ENCODE measurements around the gene REX1BD. TPM values are rescaled to one million over a fixed set of nuclear protein-coding genes. Genes with fewer than 3 reads are reported as not detected.
"Not testable (repeated sequence)": the region's sequence is repeated elsewhere in the genome, so short reads cannot be mapped to it uniquely, and the experiment has no call there.

Gene REX1BD
- total and polyA plus RNA-seq, 2 of the 13 experiments (the other 11 are each of a cell fraction or from before 2014, with no cell fraction given), result 7.5 to 25.4 TPM

DNA sequence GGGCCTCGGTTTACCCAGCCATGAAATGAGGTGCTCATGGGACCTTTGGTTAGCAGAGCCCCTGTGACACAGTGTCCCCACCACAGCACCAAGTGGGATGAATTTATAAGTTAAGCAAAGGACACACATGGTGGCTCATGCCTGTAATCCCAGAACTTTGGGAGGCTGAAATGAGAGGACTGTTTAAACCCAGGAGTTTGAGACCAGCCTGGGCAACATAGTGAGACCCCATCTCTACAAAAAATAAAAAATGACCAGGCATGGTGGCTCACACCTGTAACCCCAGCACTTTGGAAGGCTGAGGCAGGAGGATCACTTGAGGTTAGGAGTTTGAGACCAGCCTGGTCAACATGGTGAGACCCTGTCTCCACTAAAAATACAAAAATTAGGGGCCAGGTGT, 48.4 kb upstream of the REX1BD start:
- H3K36me3 ChIP-seq (replicated peaks in 1 of 2; ENCODE audit: control insufficient read depth in 1 of 2, insufficient read depth in 2 of 2, low read length in 2 of 2), result peaks cover 5 to 26% of the 10 kb centered on the region in 2 experiments
- ATAC-seq; CTCF ChIA-PET (ENCODE audit: low intra/inter-chr PET ratio, low total read pairs); H3K79me2 ChIP-seq (ENCODE audit: insufficient read depth, low read length); FAIRE-seq; H3K9me3 ChIP-seq (ENCODE audit: low read length); H4K20me1 ChIP-seq (ENCODE audit: insufficient read depth, low read length); H3K4me2 ChIP-seq (ENCODE audit: low read depth, low read length); in situ Hi-C loops (cut with HindIII; ENCODE audit: extremely low pct_ligation_motif_present, low pct_unique_long_range_greater_than_20kb); H2AFZ ChIP-seq (ENCODE audit: low read length); H3K27me3 ChIP-seq (ENCODE audit: control insufficient read depth in 1 of 2, insufficient read depth in 2 of 2, low read length in 2 of 2); H3K9ac ChIP-seq (ENCODE audit: insufficient read depth, low read depth, low read length); H3K27ac ChIP-seq (ENCODE audit: extremely low read length, insufficient read depth, low read length); DNase-seq (ENCODE audit: low spot score); H3K4me3 ChIP-seq (replicated peaks in 1 of 3; ENCODE audit: insufficient read depth in 1 of 3, low read depth in 2 of 3, low read length in 3 of 3); intact Hi-C loops (cut with micrococcal nuclease; ENCODE audit: unreplicated experiment); POLR2A ChIA-PET; BruUV-seq (replicated peaks): not testable (repeated sequence)
- peak; percentile 42; the same call in 1 of the 2 replicates for TF ChIP-seq ZNF121 (CRISPR knock-in tag; IDR thresholded peaks at IDR 0.05)
- WGBS (ENCODE audit: low lambda C conversion rate), result 100% methylated on average over 1 of the region's 1 CpG
- peaks cover 24% of the 10 kb centered on the region for H3K4me1 ChIP-seq (ENCODE audit: insufficient read depth, low read length)

DNA sequence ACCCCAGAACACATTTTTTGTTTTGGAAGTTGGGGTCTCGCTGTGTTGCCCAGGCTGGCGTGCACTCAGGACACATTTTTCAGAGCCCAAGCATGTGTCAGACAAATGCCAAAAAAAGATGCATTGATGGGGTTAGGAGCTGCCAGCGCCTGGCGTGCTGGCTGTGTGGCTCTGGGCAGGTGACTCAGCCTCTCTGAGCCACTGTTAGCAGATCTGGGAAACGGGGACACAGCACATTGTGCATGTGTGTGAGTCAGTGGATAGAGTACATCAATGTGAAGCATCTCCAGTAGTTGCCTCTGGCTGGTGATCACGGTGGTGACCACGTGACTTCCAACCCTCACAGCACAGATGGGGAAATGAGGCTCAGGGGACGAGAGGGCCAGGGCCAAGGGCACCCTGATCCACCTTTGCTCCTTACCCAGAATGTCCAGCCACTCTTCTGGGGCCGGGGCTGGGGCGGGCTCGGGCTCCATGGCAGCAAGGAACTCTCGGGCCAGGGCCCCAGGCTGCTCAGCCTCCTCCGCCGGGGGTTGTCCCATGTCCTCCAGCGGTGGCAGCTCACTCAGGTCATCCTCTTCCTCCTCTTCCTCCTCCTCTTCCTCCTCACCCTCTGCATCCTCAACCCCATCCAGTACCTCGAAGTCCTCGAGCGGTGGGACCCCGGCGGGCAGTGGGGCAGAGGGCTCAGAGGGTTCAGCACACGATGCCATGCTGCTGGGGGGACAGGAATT, 47.2 kb upstream of the REX1BD start:
- H3K27me3 ChIP-seq (ENCODE audit: control insufficient read depth in 1 of 2, insufficient read depth in 2 of 2, low read length in 2 of 2), result no peaks in the 10 kb centered on the region; a peak in 1 of 5 replicates
- intact Hi-C loops (cut with micrococcal nuclease; ENCODE audit: unreplicated experiment), result no loop called here
- H3K4me1 ChIP-seq (ENCODE audit: insufficient read depth, low read length), result peaks cover 26% of the 10 kb centered on the region
- no peak for ATAC-seq
- no peak overlapping the region; a peak in 1 of 6 replicates for H3K4me3 ChIP-seq (replicated peaks in 1 of 3; ENCODE audit: insufficient read depth in 1 of 3, low read depth in 2 of 3, low read length in 3 of 3)
- no peak for DNase-seq (ENCODE audit: low spot score)
- H3K36me3 ChIP-seq (replicated peaks in 1 of 2; ENCODE audit: control insufficient read depth in 1 of 2, insufficient read depth in 2 of 2, low read length in 2 of 2), result peaks cover 5 to 23% of the 10 kb centered on the region in 2 experiments
- no peak overlapping the region for H3K9ac ChIP-seq (ENCODE audit: insufficient read depth, low read depth, low read length)
- no TSS peak for BruUV-seq (replicated peaks)
- H2AFZ ChIP-seq (ENCODE audit: low read length), result no peak overlapping the region
- 95% methylated on average over 17 of the region's 21 CpGs for WGBS (ENCODE audit: low lambda C conversion rate)
- no peaks in the 10 kb centered on the region for H4K20me1 ChIP-seq (ENCODE audit: insufficient read depth, low read length)
- H3K27ac ChIP-seq (ENCODE audit: extremely low read length, insufficient read depth, low read length), result no peak overlapping the region
- POLR2A ChIA-PET, result no interaction called here
- peak overlapping the region; percentile 88; the same call in 1 of the 2 replicates for H3K4me2 ChIP-seq (ENCODE audit: low read depth, low read length)
- H3K79me2 ChIP-seq (ENCODE audit: insufficient read depth, low read length), result peaks cover 9% of the 10 kb centered on the region
- in situ Hi-C loops (cut with HindIII; ENCODE audit: extremely low pct_ligation_motif_present, low pct_unique_long_range_greater_than_20kb), result no loop called here
- no peaks in the 10 kb centered on the region for H3K9me3 ChIP-seq (ENCODE audit: low read length)
- CTCF ChIA-PET (ENCODE audit: low intra/inter-chr PET ratio, low total read pairs), result no interaction called here
- no peak for FAIRE-seq
- TF ChIP-seq ZC3H4 (CRISPR knock-in tag; IDR thresholded peaks at IDR 0.05; ENCODE audit: borderline replicate concordance) (no peak), EZH2 (conservative IDR thresholded peaks at IDR 0.05; ENCODE audit: low read depth, low read length) (no peak), BRD4 (CRISPR knock-in tag; IDR thresholded peaks at IDR 0.05) (no peak), CC2D1A (CRISPR knock-in tag; IDR thresholded peaks at IDR 0.05) (no peak), ZNF143 (CRISPR knock-in tag; IDR thresholded peaks at IDR 0.05) (no peak), HDAC2 (CRISPR knock-in tag; IDR thresholded peaks at IDR 0.05) (no peak), SP4 (CRISPR knock-in tag; IDR thresholded peaks at IDR 0.05) (0 out of 2 replicates have a peak, but pooled peaks have one; percentile 18), ZNF44 (CRISPR knock-in tag; IDR thresholded peaks at IDR 0.05) (no peak), GFI1 (CRISPR knock-in tag; IDR thresholded peaks at IDR 0.05; ENCODE audit: borderline replicate concordance) (no peak), ZNF768 (CRISPR knock-in tag; IDR thresholded peaks at IDR 0.05) (peak; percentile 99), ZNF792 (CRISPR knock-in tag; IDR thresholded peaks at IDR 0.05) (no peak), HNRNPLL (IDR thresholded peaks at IDR 0.05; ENCODE audit: low read depth, low read length, poor library complexity, severe bottlenecking) (no peak)
- TF ChIP-seq, protein P1, sequence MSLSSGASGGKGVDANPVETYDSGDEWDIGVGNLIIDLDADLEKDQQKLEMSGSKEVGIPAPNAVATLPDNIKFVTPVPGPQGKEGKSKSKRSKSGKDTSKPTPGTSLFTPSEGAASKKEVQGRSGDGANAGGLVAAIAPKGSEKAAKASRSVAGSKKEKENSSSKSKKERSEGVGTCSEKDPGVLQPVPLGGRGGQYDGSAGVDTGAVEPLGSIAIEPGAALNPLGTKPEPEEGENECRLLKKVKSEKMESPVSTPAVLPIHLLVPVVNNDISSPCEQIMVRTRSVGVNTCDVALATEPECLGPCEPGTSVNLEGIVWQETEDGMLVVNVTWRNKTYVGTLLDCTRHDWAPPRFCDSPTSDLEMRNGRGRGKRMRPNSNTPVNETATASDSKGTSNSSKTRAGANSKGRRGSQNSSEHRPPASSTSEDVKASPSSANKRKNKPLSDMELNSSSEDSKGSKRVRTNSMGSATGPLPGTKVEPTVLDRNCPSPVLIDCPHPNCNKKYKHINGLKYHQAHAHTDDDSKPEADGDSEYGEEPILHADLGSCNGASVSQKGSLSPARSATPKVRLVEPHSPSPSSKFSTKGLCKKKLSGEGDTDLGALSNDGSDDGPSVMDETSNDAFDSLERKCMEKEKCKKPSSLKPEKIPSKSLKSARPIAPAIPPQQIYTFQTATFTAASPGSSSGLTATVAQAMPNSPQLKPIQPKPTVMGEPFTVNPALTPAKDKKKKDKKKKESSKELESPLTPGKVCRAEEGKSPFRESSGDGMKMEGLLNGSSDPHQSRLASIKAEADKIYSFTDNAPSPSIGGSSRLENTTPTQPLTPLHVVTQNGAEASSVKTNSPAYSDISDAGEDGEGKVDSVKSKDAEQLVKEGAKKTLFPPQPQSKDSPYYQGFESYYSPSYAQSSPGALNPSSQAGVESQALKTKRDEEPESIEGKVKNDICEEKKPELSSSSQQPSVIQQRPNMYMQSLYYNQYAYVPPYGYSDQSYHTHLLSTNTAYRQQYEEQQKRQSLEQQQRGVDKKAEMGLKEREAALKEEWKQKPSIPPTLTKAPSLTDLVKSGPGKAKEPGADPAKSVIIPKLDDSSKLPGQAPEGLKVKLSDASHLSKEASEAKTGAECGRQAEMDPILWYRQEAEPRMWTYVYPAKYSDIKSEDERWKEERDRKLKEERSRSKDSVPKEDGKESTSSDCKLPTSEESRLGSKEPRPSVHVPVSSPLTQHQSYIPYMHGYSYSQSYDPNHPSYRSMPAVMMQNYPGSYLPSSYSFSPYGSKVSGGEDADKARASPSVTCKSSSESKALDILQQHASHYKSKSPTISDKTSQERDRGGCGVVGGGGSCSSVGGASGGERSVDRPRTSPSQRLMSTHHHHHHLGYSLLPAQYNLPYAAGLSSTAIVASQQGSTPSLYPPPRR (CRISPR knock-in tag; IDR thresholded peaks at IDR 0.05; ENCODE audit: borderline replicate concordance), result no peak
